ENCODE data around the gene DKK2.
"Not testable (repeated sequence)": the region's sequence is repeated elsewhere in the genome, so short reads cannot be mapped to it uniquely, and the experiment has no call there.

DKK2 gene

GRCh38 chr4:106914223-106914622, 121.9 kb downstream of the DKK2 start:
- no peak for DNase-seq (ENCODE audit: low read depth in 1 of 2, low spot score in 1 of 2)

- no peak for DNase-seq (ENCODE audit: low read depth in 1 of 2, low spot score in 1 of 2)
Observed at GRCh38 chr4:106909486-106910188, 126.5 kb downstream of the DKK2 start.

- DNase-seq (ENCODE audit: low read depth in 1 of 2, low spot score in 1 of 2): not testable (repeated sequence)
Observed at GRCh38 chr4:106908049-106908448, 128.1 kb downstream of the DKK2 start.

GRCh38 chr4:106907216-106907615, 128.9 kb downstream of the DKK2 start:
- DNase-seq (ENCODE audit: low read depth in 1 of 2, low spot score in 1 of 2): no peak

- no peak for DNase-seq (ENCODE audit: low read depth in 1 of 2, low spot score in 1 of 2)
Observed at GRCh38 chr4:106906728-106907127, 129.4 kb downstream of the DKK2 start.

- no peak for DNase-seq (ENCODE audit: low read depth in 1 of 2, low spot score in 1 of 2)
Observed at GRCh38 chr4:106898621-106899230, 137.4 kb downstream of the DKK2 start.

GRCh38 chr4:106893903-106894302, 142.2 kb downstream of the DKK2 start:
- DNase-seq (ENCODE audit: low read depth in 1 of 2, low spot score in 1 of 2): no peak

GRCh38 chr4:106893395-106893881, 142.7 kb downstream of the DKK2 start:
- DNase-seq (ENCODE audit: low read depth in 1 of 2, low spot score in 1 of 2): no peak

- no peak for DNase-seq (ENCODE audit: low read depth in 1 of 2, low spot score in 1 of 2)
Observed at GRCh38 chr4:106892786-106893185, 143.3 kb downstream of the DKK2 start.

GRCh38 chr4:106875340-106875739, 160.8 kb downstream of the DKK2 start:
- no peak for DNase-seq (ENCODE audit: low read depth in 1 of 2, low spot score in 1 of 2)
